ENCODE results near the gene SKIDA1.

The SKIDA1 gene

DNA sequence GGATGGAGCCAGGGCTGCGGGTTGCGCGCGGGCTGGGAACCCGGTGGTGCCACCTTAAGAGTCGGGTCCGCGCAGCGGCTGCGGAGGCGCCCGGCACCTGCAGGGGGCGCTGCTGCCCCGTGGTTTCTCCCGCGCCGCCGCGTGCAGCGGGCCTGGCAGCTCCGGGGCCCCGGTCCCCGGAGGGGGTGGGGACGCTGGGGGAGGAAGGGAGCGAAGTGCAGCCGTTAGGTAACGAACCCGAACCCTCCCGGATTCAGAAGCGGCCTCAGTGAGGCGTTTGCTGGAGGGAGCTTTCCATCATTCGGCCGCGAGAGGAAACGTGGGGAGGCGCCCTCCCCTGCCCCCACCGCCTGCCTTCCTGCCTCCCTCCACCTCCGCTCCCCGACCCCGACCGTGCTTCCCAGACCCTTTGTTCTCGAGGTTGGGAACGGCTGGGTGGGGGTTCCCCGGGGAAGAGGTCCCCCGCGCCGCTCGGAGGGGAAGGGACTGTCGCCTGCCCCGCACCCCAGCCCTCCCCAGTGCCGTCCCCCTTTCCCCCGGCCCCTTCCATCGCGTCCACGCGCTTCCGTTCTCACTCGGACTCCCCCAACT lies 29.6 kb downstream of the SKIDA1 start (continued):
- TF ChIP-seq, protein P1, sequence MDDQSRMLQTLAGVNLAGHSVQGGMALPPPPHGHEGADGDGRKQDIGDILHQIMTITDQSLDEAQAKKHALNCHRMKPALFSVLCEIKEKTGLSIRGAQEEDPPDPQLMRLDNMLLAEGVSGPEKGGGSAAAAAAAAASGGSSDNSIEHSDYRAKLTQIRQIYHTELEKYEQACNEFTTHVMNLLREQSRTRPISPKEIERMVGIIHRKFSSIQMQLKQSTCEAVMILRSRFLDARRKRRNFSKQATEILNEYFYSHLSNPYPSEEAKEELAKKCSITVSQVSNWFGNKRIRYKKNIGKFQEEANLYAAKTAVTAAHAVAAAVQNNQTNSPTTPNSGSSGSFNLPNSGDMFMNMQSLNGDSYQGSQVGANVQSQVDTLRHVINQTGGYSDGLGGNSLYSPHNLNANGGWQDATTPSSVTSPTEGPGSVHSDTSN (CRISPR knock-in tag; IDR thresholded peaks at IDR 0.05): peak; percentile 57; the same call in 1 of the 2 replicates
- TF ChIP-seq ZNF391 (tag by site-specific recombination; IDR thresholded peaks at IDR 0.05; ENCODE audit: borderline replicate concordance, low read depth) (peak; percentile 59; the same call in 1 of the 2 replicates), KLF8 (tag by site-specific recombination; IDR thresholded peaks at IDR 0.05) (peak; percentile 64), MEIS1 (CRISPR knock-in tag; IDR thresholded peaks at IDR 0.05; ENCODE audit: borderline replicate concordance) (no peak), ZNF23 (tag by site-specific recombination; IDR thresholded peaks at IDR 0.05; ENCODE audit: borderline replicate concordance) (no peak), ZNF112 (tag by site-specific recombination; IDR thresholded peaks at IDR 0.05) (no peak), RBAK (tag by site-specific recombination; IDR thresholded peaks at IDR 0.05) (no peak), ZNF610 (tag by site-specific recombination; IDR thresholded peaks at IDR 0.05; ENCODE audit: borderline replicate concordance) (peak; percentile 77; the same call in 1 of the 2 replicates), ZNF169 (tag by site-specific recombination; IDR thresholded peaks at IDR 0.05) (no peak), KLF7 (tag by site-specific recombination; IDR thresholded peaks at IDR 0.05; ENCODE audit: borderline replicate concordance) (peak; percentile 84; the same call in 1 of the 2 replicates), ZNF416 (tag by site-specific recombination; IDR thresholded peaks at IDR 0.05) (no peak), ZBTB20 (tag by site-specific recombination; IDR thresholded peaks at IDR 0.05) (peak; percentile 87), ZNF747 (tag by site-specific recombination; IDR thresholded peaks at IDR 0.05) (no peak), HOXA7 (CRISPR knock-in tag; IDR thresholded peaks at IDR 0.05; ENCODE audit: borderline replicate concordance) (no peak), ZNF354C (tag by site-specific recombination; IDR thresholded peaks at IDR 0.05; ENCODE audit: borderline replicate concordance, low read depth) (no peak), ZNF555 (tag by site-specific recombination; conservative IDR thresholded peaks at IDR 0.05) (no peak), SALL2 (tag by site-specific recombination; IDR thresholded peaks at IDR 0.05; ENCODE audit: borderline replicate concordance) (no peak), GFI1B (tag by site-specific recombination; IDR thresholded peaks at IDR 0.05) (no peak), ZNF24 (tag by site-specific recombination; IDR thresholded peaks at IDR 0.05) (no peak), OSR2 (tag by site-specific recombination; IDR thresholded peaks at IDR 0.05) (peak; percentile 71), ZNF707 (tag by site-specific recombination; IDR thresholded peaks at IDR 0.05) (no peak), ZNF18 (tag by site-specific recombination; IDR thresholded peaks at IDR 0.05) (peak; percentile 39; the same call in 1 of the 2 replicates), ZNF335 (tag by site-specific recombination; conservative IDR thresholded peaks at IDR 0.05) (no peak; the same call in 1 of the 2 replicates), ZSCAN16 (tag by site-specific recombination; IDR thresholded peaks at IDR 0.05) (no peak)
- TF ChIP-seq, protein P2, sequence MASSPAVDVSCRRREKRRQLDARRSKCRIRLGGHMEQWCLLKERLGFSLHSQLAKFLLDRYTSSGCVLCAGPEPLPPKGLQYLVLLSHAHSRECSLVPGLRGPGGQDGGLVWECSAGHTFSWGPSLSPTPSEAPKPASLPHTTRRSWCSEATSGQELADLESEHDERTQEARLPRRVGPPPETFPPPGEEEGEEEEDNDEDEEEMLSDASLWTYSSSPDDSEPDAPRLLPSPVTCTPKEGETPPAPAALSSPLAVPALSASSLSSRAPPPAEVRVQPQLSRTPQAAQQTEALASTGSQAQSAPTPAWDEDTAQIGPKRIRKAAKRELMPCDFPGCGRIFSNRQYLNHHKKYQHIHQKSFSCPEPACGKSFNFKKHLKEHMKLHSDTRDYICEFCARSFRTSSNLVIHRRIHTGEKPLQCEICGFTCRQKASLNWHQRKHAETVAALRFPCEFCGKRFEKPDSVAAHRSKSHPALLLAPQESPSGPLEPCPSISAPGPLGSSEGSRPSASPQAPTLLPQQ (tag by site-specific recombination; IDR thresholded peaks at IDR 0.05): peak; percentile 94
- TF ChIP-seq, protein P3, sequence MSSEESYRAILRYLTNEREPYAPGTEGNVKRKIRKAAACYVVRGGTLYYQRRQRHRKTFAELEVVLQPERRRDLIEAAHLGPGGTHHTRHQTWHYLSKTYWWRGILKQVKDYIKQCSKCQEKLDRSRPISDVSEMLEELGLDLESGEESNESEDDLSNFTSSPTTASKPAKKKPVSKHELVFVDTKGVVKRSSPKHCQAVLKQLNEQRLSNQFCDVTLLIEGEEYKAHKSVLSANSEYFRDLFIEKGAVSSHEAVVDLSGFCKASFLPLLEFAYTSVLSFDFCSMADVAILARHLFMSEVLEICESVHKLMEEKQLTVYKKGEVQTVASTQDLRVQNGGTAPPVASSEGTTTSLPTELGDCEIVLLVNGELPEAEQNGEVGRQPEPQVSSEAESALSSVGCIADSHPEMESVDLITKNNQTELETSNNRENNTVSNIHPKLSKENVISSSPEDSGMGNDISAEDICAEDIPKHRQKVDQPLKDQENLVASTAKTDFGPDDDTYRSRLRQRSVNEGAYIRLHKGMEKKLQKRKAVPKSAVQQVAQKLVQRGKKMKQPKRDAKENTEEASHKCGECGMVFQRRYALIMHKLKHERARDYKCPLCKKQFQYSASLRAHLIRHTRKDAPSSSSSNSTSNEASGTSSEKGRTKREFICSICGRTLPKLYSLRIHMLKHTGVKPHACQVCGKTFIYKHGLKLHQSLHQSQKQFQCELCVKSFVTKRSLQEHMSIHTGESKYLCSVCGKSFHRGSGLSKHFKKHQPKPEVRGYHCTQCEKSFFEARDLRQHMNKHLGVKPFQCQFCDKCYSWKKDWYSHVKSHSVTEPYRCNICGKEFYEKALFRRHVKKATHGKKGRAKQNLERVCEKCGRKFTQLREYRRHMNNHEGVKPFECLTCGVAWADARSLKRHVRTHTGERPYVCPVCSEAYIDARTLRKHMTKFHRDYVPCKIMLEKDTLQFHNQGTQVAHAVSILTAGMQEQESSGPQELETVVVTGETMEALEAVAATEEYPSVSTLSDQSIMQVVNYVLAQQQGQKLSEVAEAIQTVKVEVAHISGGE (tag by site-specific recombination; conservative IDR thresholded peaks at IDR 0.05; ENCODE audit: low read depth): peak; percentile 59
- TF ChIP-seq, protein P4, sequence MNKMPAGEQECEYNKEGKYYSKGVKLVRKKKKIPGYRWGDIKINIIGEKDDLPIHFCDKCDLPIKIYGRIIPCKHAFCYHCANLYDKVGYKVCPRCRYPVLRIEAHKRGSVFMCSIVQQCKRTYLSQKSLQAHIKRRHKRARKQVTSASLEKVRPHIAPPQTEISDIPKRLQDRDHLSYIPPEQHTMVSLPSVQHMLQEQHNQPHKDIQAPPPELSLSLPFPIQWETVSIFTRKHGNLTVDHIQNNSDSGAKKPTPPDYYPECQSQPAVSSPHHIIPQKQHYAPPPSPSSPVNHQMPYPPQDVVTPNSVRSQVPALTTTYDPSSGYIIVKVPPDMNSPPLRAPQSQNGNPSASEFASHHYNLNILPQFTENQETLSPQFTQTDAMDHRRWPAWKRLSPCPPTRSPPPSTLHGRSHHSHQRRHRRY (tag by site-specific recombination; IDR thresholded peaks at IDR 0.05): no peak
